K562 (cell line): ENCODE data around the gene ADGRE1. TPM values are rescaled to one million over a fixed set of nuclear protein-coding genes. Genes with fewer than 3 reads are reported as not detected.
A peak's percentile ranks its signal among the peaks of the same experiment; 100 is the strongest.

Experiments used
- ATF4 ChIP-seq: fragments of 450-650 bp; formaldehyde crosslinking; IDR thresholded peaks from 2 replicates; pipeline ENCODE4 v1.4.0; 2022; ENCODE audit warnings: mild to moderate bottlenecking, moderate library complexity
- DMBX1 ChIP-seq: fragments of 250-450 bp; sonication (Bioruptor Pico); IDR thresholded peaks from 2 replicates; pipeline ENCODE4 v1.8.0; 2022; ENCODE audit warnings: inconsistent platforms, mild to moderate bottlenecking, moderate library complexity, borderline replicate concordance
- KLF6 ChIP-seq: fragments of 250-450 bp; sonication (Bioruptor Pico); IDR thresholded peaks from 2 replicates; pipeline ENCODE4 v1.4.0; 2020; ENCODE audit warnings: mild to moderate bottlenecking, moderate library complexity, borderline replicate concordance
- LARP7 ChIP-seq: fragments of 450-650 bp; IDR thresholded peaks from 2 replicates; pipeline ENCODE4 v1.6.1; 2016
- MEF2A ChIP-seq: IDR thresholded peaks from 2 replicates; pipeline ENCODE4 v1.6.1; 2011; ENCODE audit warnings: low read depth, mild to moderate bottlenecking, low read length, moderate library complexity; ENCODE audit not compliant: control insufficient read depth
- MEIS2 ChIP-seq: fragments of 450-650 bp; IDR thresholded peaks from 2 replicates; pipeline ENCODE4 v1.6.1; 2014; ENCODE audit warnings: mild to moderate bottlenecking; ENCODE audit not compliant: partially characterized antibody
- MNT ChIP-seq, 2 experiments: fragments of 450-650 bp; conservative IDR thresholded peaks; 2 replicates each; pipeline ENCODE4 v1.6.1; 2017; ENCODE audit warnings: mild to moderate bottlenecking in 2 of 2, moderate library complexity in 2 of 2
- MYC ChIP-seq, 2 experiments: fragments of 250-450 bp in 1 of 2; sonication (Bioruptor Pico) in 1 of 2; IDR thresholded peaks; 2 replicates each; pipeline versions ENCODE4 v1.5.1 to v1.6.1; 2012 to 2021; ENCODE audit warnings: low read depth in 2 of 2, borderline replicate concordance in 1 of 2, improper control_type of control experiment in 1 of 2, low read length in 1 of 2, mild to moderate bottlenecking in 1 of 2, moderate library complexity in 1 of 2
- PBX2 ChIP-seq, 2 experiments: IDR thresholded peaks in 1 of 2; conservative IDR thresholded peaks in 1 of 2; 2 replicates each; pipeline ENCODE4 v1.6.1; 2016; ENCODE audit warnings: low read depth in 2 of 2, mild to moderate bottlenecking in 1 of 2, missing compliant biosample characterization in 1 of 2, missing genetic modification characterization in 1 of 2, moderate library complexity in 1 of 2
- RAD21 ChIP-seq, 2 experiments: fragments of 250-450 bp in 1 of 2; fragments of 450-650 bp in 1 of 2; sonication (Bioruptor Pico) in 1 of 2; formaldehyde crosslinking in 1 of 2; IDR thresholded peaks in 1 of 2; conservative IDR thresholded peaks in 1 of 2; 2 replicates each; pipeline versions ENCODE4 v1.4.0 to v1.8.0; 2020 to 2022; ENCODE audit warnings: mild to moderate bottlenecking in 2 of 2, moderate library complexity in 1 of 2
- RBFOX2 ChIP-seq: fragments of 200-400 bp; formaldehyde crosslinking; IDR thresholded peaks from 2 replicates; pipeline ENCODE4 v1.6.1; 2017; ENCODE audit warnings: low read depth, mild to moderate bottlenecking, low read length, moderate library complexity
- YY1 ChIP-seq, 3 experiments: IDR thresholded peaks; 2 replicates each; pipeline ENCODE4 v1.6.1; 2011; ENCODE audit warnings: low read length in 2 of 3, mild to moderate bottlenecking in 2 of 3, moderate library complexity in 2 of 3, borderline replicate concordance in 1 of 3, control low read depth in 1 of 3, low read depth in 1 of 3; ENCODE audit not compliant: insufficient read depth in 3 of 3, insufficient replicate concordance in 2 of 3, control insufficient read depth in 1 of 3, insufficient read length in 1 of 3; ENCODE audit errors: extremely low read depth in 1 of 3
- ZBTB26 ChIP-seq: fragments of 450-650 bp; formaldehyde crosslinking; IDR thresholded peaks from 2 replicates; pipeline ENCODE4 v1.4.0; 2022; ENCODE audit warnings: missing genetic modification characterization
- ZC3H4 ChIP-seq: sonication (generic); formaldehyde crosslinking; IDR thresholded peaks from 2 replicates; pipeline ENCODE4 v1.9.0; 2021; ENCODE audit warnings: missing genetic modification reagents, borderline replicate concordance
- ZNF124 ChIP-seq: sonication (generic); formaldehyde crosslinking; IDR thresholded peaks from 2 replicates; pipeline ENCODE4 v1.8.1; 2022; ENCODE audit warnings: missing genetic modification reagents
- ZNF280A ChIP-seq: fragments of 450-650 bp; IDR thresholded peaks from 2 replicates; pipeline ENCODE4 v1.6.1; 2018; ENCODE audit warnings: mild to moderate bottlenecking, low read depth; ENCODE audit not compliant: partially characterized antibody
- ZSCAN32 ChIP-seq: fragments of 450-650 bp; formaldehyde crosslinking; IDR thresholded peaks from 2 replicates; pipeline ENCODE4 v1.4.0; 2020; ENCODE audit warnings: mild to moderate bottlenecking, moderate library complexity
- polyA plus RNA-seq, 8 experiments: library from polyadenylated mRNA; depleted of rRNA in 4 of 8; stranded (reverse) in 5 of 8; unstranded in 3 of 8; fragments of >200 nt; fragmentation: Nextera tagmentation in 2 of 8; fragmentation: Illumina TruSeq in 1 of 8; extraction: Ambion mirVana in 2 of 8; extraction: Trizol in 1 of 8; gene quantifications; 2 replicates each; pipeline versions ENCODE4 v1.2.1 to v1.2.3, GENCODE V29; 2011 to 2014; ENCODE audit warnings: inconsistent platforms in 1 of 8, missing spikeins in 1 of 8
- total RNA-seq, 7 experiments: library from RNA; depleted of rRNA in 6 of 7; stranded (reverse); fragments of >200 nt in 6 of 7; fragmentation: Illumina TruSeq in 2 of 7; extraction: Trizol in 2 of 7; gene quantifications; 2 replicates each; pipeline versions ENCODE4 v1.2.1 to v1.2.3, GENCODE V29; 2011 to 2021; ENCODE audit warnings: low replicate concordance in 1 of 7

The ADGRE1 gene
- total and polyA plus RNA-seq, 9 of the 15 experiments (the other 6 are each of a cell fraction or from before 2014, with no cell fraction given) = 0.09 to 0.49 (median 0.25) TPM; not detected in 1

- TF ChIP-seq RAD21 (CRISPR knock-in tag; conservative IDR thresholded peaks at IDR 0.05 in 1 of 2, IDR thresholded peaks at IDR 0.05 in 1 of 2) (peak; percentile 88 to 95), ZC3H4 (CRISPR knock-in tag) (no peak), ZBTB26 (CRISPR knock-in tag) (0 out of 2 replicates have a peak, but pooled peaks have one; percentile 59), ZSCAN32 (CRISPR knock-in tag) (no peak), MNT (conservative IDR thresholded peaks at IDR 0.05) (peak in 1 of 2 experiments; percentile 13; a peak in 2 of 4 replicates), PBX2 (CRISPR knock-in tag; IDR thresholded peaks at IDR 0.05; ENCODE audit: low read depth) (no peak), PBX2 (tag; conservative IDR thresholded peaks at IDR 0.05; ENCODE audit: low read depth) (0 out of 2 replicates have a peak, but pooled peaks have one; percentile 35), LARP7 (0 out of 2 replicates have a peak, but pooled peaks have one; percentile 16), RBFOX2 (peak; percentile 57), YY1 (IDR thresholded peaks at IDR 0.05; ENCODE audit: borderline replicate concordance in 1 of 3, control insufficient read depth in 1 of 3, extremely low read depth in 1 of 3, insufficient read depth in 3 of 3, insufficient read length in 1 of 3, insufficient replicate concordance in 2 of 3, low read depth in 1 of 3, low read length in 2 of 3) (peak in 2 of 3 experiments; percentile 11 to 30), KLF6 (no peak), MYC (IDR thresholded peaks at IDR 0.05; ENCODE audit: low read depth, low read length) (peak; percentile 62; the same call in 1 of the 2 replicates), MYC (CRISPR knock-in tag; IDR thresholded peaks at IDR 0.05; ENCODE audit: borderline replicate concordance, low read depth) (no peak), MEF2A (no peak), ATF4 (no peak), DMBX1 (CRISPR knock-in tag) (no peak), ZNF124 (CRISPR knock-in tag) (no peak), MEIS2 (peak; percentile 70), ZNF280A (no peak)
Measured at GRCh38 chr19:6862673-6863078, 24.7 kb upstream of the ADGRE1 start (continued).
